Measurements from ENCODE around the gene GPR32.

DNA sequence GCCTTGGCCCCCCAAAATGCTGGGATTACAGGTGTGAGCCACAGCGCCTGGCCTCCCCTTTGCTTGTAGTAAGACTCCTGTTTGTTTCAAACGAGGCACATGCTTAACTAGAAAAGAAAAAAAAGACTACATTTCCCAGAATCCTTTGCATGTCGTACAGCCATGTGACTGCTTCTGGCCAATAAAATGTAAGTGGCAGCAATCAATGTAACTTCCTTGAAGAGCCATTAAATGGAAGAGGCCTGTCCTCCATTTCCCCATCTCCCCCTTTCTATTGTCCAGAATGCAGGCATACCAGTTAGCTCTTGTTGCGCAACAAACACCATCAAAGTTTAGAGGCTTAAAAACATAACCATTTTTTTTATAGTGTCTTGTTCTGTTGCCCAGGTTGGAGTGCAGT, 10.4 kb upstream of the GPR32 start:
- TF ChIP-seq, protein P1, sequence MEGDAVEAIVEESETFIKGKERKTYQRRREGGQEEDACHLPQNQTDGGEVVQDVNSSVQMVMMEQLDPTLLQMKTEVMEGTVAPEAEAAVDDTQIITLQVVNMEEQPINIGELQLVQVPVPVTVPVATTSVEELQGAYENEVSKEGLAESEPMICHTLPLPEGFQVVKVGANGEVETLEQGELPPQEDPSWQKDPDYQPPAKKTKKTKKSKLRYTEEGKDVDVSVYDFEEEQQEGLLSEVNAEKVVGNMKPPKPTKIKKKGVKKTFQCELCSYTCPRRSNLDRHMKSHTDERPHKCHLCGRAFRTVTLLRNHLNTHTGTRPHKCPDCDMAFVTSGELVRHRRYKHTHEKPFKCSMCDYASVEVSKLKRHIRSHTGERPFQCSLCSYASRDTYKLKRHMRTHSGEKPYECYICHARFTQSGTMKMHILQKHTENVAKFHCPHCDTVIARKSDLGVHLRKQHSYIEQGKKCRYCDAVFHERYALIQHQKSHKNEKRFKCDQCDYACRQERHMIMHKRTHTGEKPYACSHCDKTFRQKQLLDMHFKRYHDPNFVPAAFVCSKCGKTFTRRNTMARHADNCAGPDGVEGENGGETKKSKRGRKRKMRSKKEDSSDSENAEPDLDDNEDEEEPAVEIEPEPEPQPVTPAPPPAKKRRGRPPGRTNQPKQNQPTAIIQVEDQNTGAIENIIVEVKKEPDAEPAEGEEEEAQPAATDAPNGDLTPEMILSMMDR (IDR thresholded peaks at IDR 0.05) = no peak
- TF ChIP-seq POLR2A (IDR thresholded peaks at IDR 0.05) = no peak

Measured in right lobe of liver (tissue), 4 donors.